Astrocyte (in vitro differentiated cells and primary cell): ENCODE data around the gene DEFB113. TPM values are rescaled to one million over a fixed set of nuclear protein-coding genes. Genes with fewer than 3 reads are reported as not detected.

Experiments used
- DNase-seq: peaks from one replicate; pipeline ENCODE4 v3.0.0-alpha.2; 2010; ENCODE audit warnings: low read depth
- FAIRE-seq: peaks from 2 replicates; lab custom pipeline; 2011; peaks lifted over from hg19 to GRCh38; lab: Jason Lieb, UNC
- H2AFZ ChIP-seq: 2 replicates; pipeline ENCODE4 v1.6.0; 2012; ENCODE audit warnings: low read depth, low read length, inconsistent platforms
- H3K27ac ChIP-seq: 2 replicates; pipeline ENCODE4 v1.5.1; 2011; ENCODE audit warnings: low read depth, low read length, inconsistent platforms
- H3K27me3 ChIP-seq: 2 replicates; pipeline ENCODE4 v1.6.0; 2011; ENCODE audit warnings: low read length, inconsistent platforms; ENCODE audit not compliant: insufficient read depth
- H3K36me3 ChIP-seq: 2 replicates; pipeline ENCODE4 v1.5.1; 2011; ENCODE audit warnings: low read length, inconsistent platforms; ENCODE audit not compliant: insufficient read depth
- H3K4me1 ChIP-seq: 2 replicates; pipeline ENCODE4 v1.5.1; 2011; ENCODE audit warnings: low read length, inconsistent platforms; ENCODE audit not compliant: insufficient read depth
- H3K4me2 ChIP-seq: 2 replicates; pipeline ENCODE4 v1.6.0; 2012; ENCODE audit warnings: low read length, inconsistent platforms
- H3K4me3 ChIP-seq: 2 replicates; pipeline ENCODE4 v1.5.1; 2011; ENCODE audit warnings: low read depth, mild to moderate bottlenecking, low read length, inconsistent platforms; ENCODE audit not compliant: insufficient read depth
- H3K79me2 ChIP-seq: 2 replicates; pipeline ENCODE4 v1.6.0; 2012; ENCODE audit warnings: mild to moderate bottlenecking, low read length, inconsistent platforms; ENCODE audit not compliant: insufficient read depth
- H3K9ac ChIP-seq: 2 replicates; pipeline ENCODE4 v1.6.0; 2012; ENCODE audit warnings: mild to moderate bottlenecking, low read length, inconsistent platforms
- H3K9me3 ChIP-seq: 2 replicates; pipeline ENCODE4 v1.5.1; 2012; ENCODE audit warnings: low read depth, mild to moderate bottlenecking, low read length, inconsistent platforms; ENCODE audit not compliant: insufficient read depth
- H4K20me1 ChIP-seq: 2 replicates; pipeline ENCODE4 v1.6.0; 2012; ENCODE audit warnings: low read length, inconsistent platforms; ENCODE audit not compliant: insufficient read depth
- H3K27ac Mint-ChIP-seq: one replicate; pipeline ENCODE4 v1.8.0; 2021; ENCODE audit warnings: mild to moderate bottlenecking, mixed read lengths; ENCODE audit not compliant: unreplicated experiment
- H3K27me3 Mint-ChIP-seq: one replicate; pipeline ENCODE4 v1.8.0; 2021; ENCODE audit warnings: low read depth, mixed read lengths; ENCODE audit not compliant: unreplicated experiment
- H3K36me3 Mint-ChIP-seq: one replicate; pipeline ENCODE4 v1.8.0; 2021; ENCODE audit warnings: low read depth, mixed read lengths; ENCODE audit not compliant: unreplicated experiment
- H3K4me1 Mint-ChIP-seq: one replicate; pipeline ENCODE4 v1.8.0; 2021; ENCODE audit warnings: low read depth, mixed read lengths; ENCODE audit not compliant: unreplicated experiment
- H3K4me3 Mint-ChIP-seq: one replicate; pipeline ENCODE4 v1.8.0; 2021; ENCODE audit warnings: mild to moderate bottlenecking, moderate library complexity, mixed read lengths; ENCODE audit not compliant: unreplicated experiment
- H3K9me3 Mint-ChIP-seq: one replicate; pipeline ENCODE4 v1.8.0; 2021; ENCODE audit warnings: mild to moderate bottlenecking, mixed read lengths; ENCODE audit not compliant: unreplicated experiment
- CTCF ChIP-seq: IDR thresholded peaks from 2 replicates; pipeline ENCODE4 v1.5.1; 2011; ENCODE audit warnings: low read depth, mild to moderate bottlenecking, inconsistent platforms, low read length, moderate library complexity; ENCODE audit not compliant: insufficient read depth
- EZH2 ChIP-seq: IDR thresholded peaks from 2 replicates; pipeline ENCODE4 v1.6.1; 2012; ENCODE audit warnings: mild to moderate bottlenecking, low read length, inconsistent platforms; ENCODE audit not compliant: insufficient read depth
- total RNA-seq: library from RNA; stranded (reverse); gene quantifications from 2 replicates; pipeline ENCODE4 v1.2.1, GENCODE V29; 2021

The DEFB113 gene
- total RNA-seq, 1 donor from 2014 or later: not detected

- no peaks in the 10 kb centered on the region for H3K4me1 ChIP-seq
- H3K4me1 Mint-ChIP-seq: no peaks in the 10 kb centered on the region
- no peak overlapping the region for H2AFZ ChIP-seq
- H3K4me3 Mint-ChIP-seq: no peak overlapping the region
- H3K27me3 ChIP-seq: no peaks in the 10 kb centered on the region
- H3K9me3 Mint-ChIP-seq: no peaks in the 10 kb centered on the region
- TF ChIP-seq CTCF (no peak), EZH2 (no peak)
- H3K27ac ChIP-seq: no peak overlapping the region
- H3K9ac ChIP-seq: no peak overlapping the region
- no peaks in the 10 kb centered on the region for H3K79me2 ChIP-seq
- no peaks in the 10 kb centered on the region for H4K20me1 ChIP-seq
- H3K4me3 ChIP-seq: no peak overlapping the region
- no peaks in the 10 kb centered on the region for H3K27me3 Mint-ChIP-seq
- H3K27ac Mint-ChIP-seq: no peak overlapping the region
- no peaks in the 10 kb centered on the region for H3K36me3 Mint-ChIP-seq
- H3K4me2 ChIP-seq: no peak overlapping the region
- FAIRE-seq: no peak
- no peaks in the 10 kb centered on the region for H3K36me3 ChIP-seq
- H3K9me3 ChIP-seq: no peaks in the 10 kb centered on the region
- DNase-seq: no peak
These were observed 50.2 kb downstream of the DEFB113 start for GRCh38 chr6:49919261-49919660.

- Histone ChIP-seq H3K4me3 (no peak overlapping the region), H3K27ac (no peak overlapping the region), H3K9me3 (no peaks in the 10 kb centered on the region), H3K4me1 (no peaks in the 10 kb centered on the region), H3K4me2 (no peak overlapping the region), H4K20me1 (no peaks in the 10 kb centered on the region), H3K36me3 (no peaks in the 10 kb centered on the region), H3K9ac (no peak overlapping the region), H2AFZ (no peak overlapping the region), H3K79me2 (no peaks in the 10 kb centered on the region), H3K27me3 (no peaks in the 10 kb centered on the region)
- DNase-seq (no peak), FAIRE-seq (no peak)
- H3K27ac Mint-ChIP-seq: no peak overlapping the region
- no peak overlapping the region for H3K4me3 Mint-ChIP-seq
- no peak for TF ChIP-seq EZH2
- TF ChIP-seq CTCF: no peak
- no peaks in the 10 kb centered on the region for H3K9me3 Mint-ChIP-seq
- H3K4me1 Mint-ChIP-seq: no peaks in the 10 kb centered on the region
- no peaks in the 10 kb centered on the region for H3K36me3 Mint-ChIP-seq
- no peaks in the 10 kb centered on the region for H3K27me3 Mint-ChIP-seq
These were observed 50.6 kb downstream of the DEFB113 start for GRCh38 chr6:49918787-49919186.

Other genes starting within 250 kb of the DEFB113 start
- not detected in 2 replicates for gene CRISP3, start 225.2 kb downstream of the DEFB113 start, total RNA-seq
- not detected in 2 replicates for gene PGK2, start 182.3 kb downstream of the DEFB113 start, total RNA-seq
- not detected in 2 replicates for gene CRISP1, start 103.1 kb downstream of the DEFB113 start, total RNA-seq
- gene DEFB114, start 5.5 kb downstream of the DEFB113 start, total RNA-seq: not detected in 2 replicates
- not detected in 2 replicates for gene DEFB110, start 52.4 kb upstream of the DEFB113 start, total RNA-seq
- gene DEFB112, start 80.3 kb upstream of the DEFB113 start, total RNA-seq: not detected in 2 replicates